HEK293T (cell line): ENCODE results near the gene IQCF5.

ENCODE experiments used
- ARNT ChIP-seq: fragments of 450-650 bp; IDR thresholded peaks from 2 replicates; pipeline ENCODE4 v1.6.1; 2017; ENCODE audit warnings: mild to moderate bottlenecking
- BHLHE40 ChIP-seq: fragments of 450-650 bp; IDR thresholded peaks from 2 replicates; pipeline ENCODE4 v1.6.1; 2016; ENCODE audit warnings: mild to moderate bottlenecking, moderate library complexity, borderline replicate concordance
- CTBP1 ChIP-seq: fragments of 450-650 bp; IDR thresholded peaks from 2 replicates; pipeline ENCODE4 v1.6.1; 2016; ENCODE audit warnings: borderline replicate concordance
- ELF4 ChIP-seq: fragments of 450-650 bp; IDR thresholded peaks from 2 replicates; pipeline ENCODE4 v1.6.1; 2017; ENCODE audit warnings: antibody characterized with exemption
- FOXA1 ChIP-seq: fragments of 450-650 bp; IDR thresholded peaks from 2 replicates; pipeline ENCODE4 v1.6.1; 2016; ENCODE audit warnings: mild to moderate bottlenecking
- FOXK2 ChIP-seq: fragments of 450-650 bp; IDR thresholded peaks from 2 replicates; pipeline ENCODE4 v1.6.1; 2016; ENCODE audit warnings: mild to moderate bottlenecking
- FOXM1 ChIP-seq: fragments of 450-650 bp; IDR thresholded peaks from 2 replicates; pipeline ENCODE4 v1.6.1; 2017; ENCODE audit warnings: mild to moderate bottlenecking, borderline replicate concordance
- L3MBTL2 ChIP-seq: fragments of 450-650 bp; conservative IDR thresholded peaks from 2 replicates; pipeline ENCODE4 v1.6.1; 2016; ENCODE audit warnings: mild to moderate bottlenecking
- LEF1 ChIP-seq: fragments of 450-650 bp; IDR thresholded peaks from 2 replicates; pipeline ENCODE4 v1.6.1; 2017; ENCODE audit warnings: mild to moderate bottlenecking, borderline replicate concordance
- NFRKB ChIP-seq: fragments of 450-650 bp; IDR thresholded peaks from 2 replicates; pipeline ENCODE4 v1.6.1; 2016; ENCODE audit warnings: mild to moderate bottlenecking, moderate library complexity
- PKNOX1 ChIP-seq: fragments of 450-650 bp; IDR thresholded peaks from 2 replicates; pipeline ENCODE4 v1.6.1; 2016
- SP1 ChIP-seq: fragments of 450-650 bp; IDR thresholded peaks from 2 replicates; pipeline ENCODE4 v1.6.1; 2017
- SUZ12 ChIP-seq: fragments of 450-650 bp; IDR thresholded peaks from 2 replicates; pipeline ENCODE4 v1.6.1; 2016; ENCODE audit warnings: mild to moderate bottlenecking
- TARDBP ChIP-seq: fragments of 450-650 bp; IDR thresholded peaks from 2 replicates; pipeline ENCODE4 v1.6.1; 2016

- TF ChIP-seq TARDBP (no peak), FOXM1 (no peak), FOXA1 (no peak), BHLHE40 (no peak), PKNOX1 (no peak), FOXK2 (no peak), L3MBTL2 (no peak), ELF4 (no peak), LEF1 (no peak), SUZ12 (no peak), CTBP1 (no peak), ARNT (no peak), SP1 (no peak), NFRKB (no peak)
Measured at GRCh38 chr3:51862886-51863285, 12.5 kb downstream of the IQCF5 start.
